NK-92 (cell line): ENCODE data around the gene ZNF718.
"Not testable (repeated sequence)": the region's sequence is repeated elsewhere in the genome, so short reads cannot be mapped to it uniquely, and the experiment has no call there.

Experiments
- DNase-seq: peaks from one replicate; lab custom pipeline; 2025; ENCODE audit not compliant: unreplicated experiment; lab: John Stamatoyannopoulos, UW

Gene ZNF718

DNA sequence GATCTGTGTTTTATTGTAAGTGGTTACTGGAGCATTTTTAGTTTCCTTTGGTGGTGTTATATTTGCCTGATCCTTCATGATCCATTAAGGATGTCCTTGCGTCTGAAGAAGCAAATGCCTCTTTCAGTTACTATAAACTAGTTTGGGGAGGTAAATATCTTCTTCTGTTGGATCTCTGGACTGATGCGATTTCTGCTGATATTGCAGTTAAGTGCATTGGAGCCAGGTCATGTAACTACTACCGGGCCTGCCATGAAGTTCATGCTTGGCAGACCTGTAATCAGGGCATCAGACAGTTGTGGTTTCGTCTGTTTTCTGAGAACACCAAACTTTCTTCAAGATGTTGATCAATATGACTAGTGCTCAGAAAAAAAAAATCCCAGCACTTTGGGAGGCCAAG lies 22.9 kb downstream of the ZNF718 start:
- no peak for DNase-seq

- DNase-seq: no peak
These were observed 37.4 kb downstream of the ZNF718 start for GRCh38 chr4:161496-162284.

GRCh38 chr4:169640-170039 lies 45.3 kb downstream of the ZNF718 start:
- DNase-seq: not testable (repeated sequence)

GRCh38 chr4:171318-171717 lies 47.0 kb downstream of the ZNF718 start:
- not testable (repeated sequence) for DNase-seq

GRCh38 chr4:173666-174314 lies 49.5 kb downstream of the ZNF718 start:
- no peak for DNase-seq

GRCh38 chr4:175986-176385 lies 51.7 kb downstream of the ZNF718 start:
- no peak for DNase-seq

DNA sequence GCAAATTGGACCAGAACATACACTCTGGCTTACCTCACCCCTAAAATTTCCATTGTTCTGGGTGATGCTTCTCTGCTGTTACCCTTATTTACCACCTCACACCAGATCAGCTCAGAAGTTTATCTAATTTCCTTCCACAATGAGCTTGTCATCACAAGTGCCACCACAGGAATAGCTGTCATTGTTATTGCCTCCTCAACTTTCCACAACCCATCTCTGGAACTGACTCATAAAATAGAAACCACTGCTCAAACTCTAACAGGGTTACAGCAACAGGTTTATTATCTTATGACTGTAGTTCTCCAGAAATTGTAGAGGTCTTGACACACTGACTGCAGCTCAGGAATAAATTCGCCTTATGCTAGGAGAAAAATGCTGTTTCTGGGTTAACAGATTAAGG lies 52.7 kb downstream of the ZNF718 start:
- DNase-seq: no peak

DNA sequence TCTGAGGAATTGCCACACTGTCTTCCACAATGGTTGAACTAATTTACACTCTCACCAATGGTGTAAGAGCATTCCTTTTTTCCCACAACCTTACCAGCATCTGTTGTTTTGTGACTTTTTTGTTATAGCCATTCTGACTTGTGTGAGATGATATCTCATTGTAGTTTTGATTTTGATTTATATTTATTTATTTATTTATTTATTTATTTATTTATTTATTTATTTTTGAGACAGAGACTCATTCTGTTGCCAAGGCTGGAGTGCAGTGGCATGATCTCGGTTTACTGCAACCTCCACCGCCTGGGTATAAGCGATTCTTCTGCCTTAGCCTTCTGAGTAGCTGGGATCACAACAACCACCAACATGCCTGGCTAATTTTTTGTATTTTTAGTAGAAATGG lies 57.9 kb downstream of the ZNF718 start:
- DNase-seq: not testable (repeated sequence)

- DNase-seq: no peak
These were observed 63.8 kb downstream of the ZNF718 start for GRCh38 chr4:188091-188490.

DNA sequence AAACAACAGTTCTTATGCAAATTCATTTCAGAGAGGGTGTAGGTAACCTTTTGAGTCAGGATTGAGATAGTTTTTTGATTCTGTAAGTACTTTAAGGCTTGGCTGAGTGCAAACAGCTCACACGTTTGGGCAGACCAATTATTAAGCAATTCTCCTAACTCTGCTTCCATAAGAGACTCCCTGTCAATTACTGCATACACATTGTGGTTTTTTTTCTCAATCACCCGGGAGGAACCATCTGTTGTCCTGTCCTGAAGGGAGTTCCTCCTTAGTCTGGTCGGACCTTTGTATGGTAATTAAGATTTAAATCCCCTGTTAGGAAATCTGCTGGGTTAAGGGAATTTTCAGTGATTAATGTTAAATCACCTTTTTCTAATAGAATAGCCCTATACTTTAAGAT lies 70.9 kb downstream of the ZNF718 start:
- not testable (repeated sequence) for DNase-seq

DNA sequence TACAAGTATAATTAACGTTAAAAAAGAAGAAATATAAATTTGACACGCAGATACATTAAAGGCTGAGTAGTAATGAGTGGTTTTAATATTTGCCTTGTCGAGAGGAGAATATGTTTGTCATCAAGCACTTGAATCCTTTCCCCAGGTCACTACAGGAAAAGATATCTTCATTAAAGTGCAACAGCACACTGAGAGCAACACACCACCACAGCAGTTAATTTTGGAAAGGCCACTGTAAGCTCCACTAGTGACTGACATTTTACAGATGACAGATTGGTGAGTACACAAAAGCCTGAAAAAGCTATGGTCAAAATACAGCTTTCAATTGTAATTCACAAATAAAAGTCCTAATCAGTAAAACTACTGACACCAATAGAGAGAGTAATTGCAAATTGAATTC lies 76.6 kb downstream of the ZNF718 start:
- DNase-seq: no peak

GRCh38 chr4:202822-203221 lies 78.5 kb downstream of the ZNF718 start:
- DNase-seq: not testable (repeated sequence)

DNA sequence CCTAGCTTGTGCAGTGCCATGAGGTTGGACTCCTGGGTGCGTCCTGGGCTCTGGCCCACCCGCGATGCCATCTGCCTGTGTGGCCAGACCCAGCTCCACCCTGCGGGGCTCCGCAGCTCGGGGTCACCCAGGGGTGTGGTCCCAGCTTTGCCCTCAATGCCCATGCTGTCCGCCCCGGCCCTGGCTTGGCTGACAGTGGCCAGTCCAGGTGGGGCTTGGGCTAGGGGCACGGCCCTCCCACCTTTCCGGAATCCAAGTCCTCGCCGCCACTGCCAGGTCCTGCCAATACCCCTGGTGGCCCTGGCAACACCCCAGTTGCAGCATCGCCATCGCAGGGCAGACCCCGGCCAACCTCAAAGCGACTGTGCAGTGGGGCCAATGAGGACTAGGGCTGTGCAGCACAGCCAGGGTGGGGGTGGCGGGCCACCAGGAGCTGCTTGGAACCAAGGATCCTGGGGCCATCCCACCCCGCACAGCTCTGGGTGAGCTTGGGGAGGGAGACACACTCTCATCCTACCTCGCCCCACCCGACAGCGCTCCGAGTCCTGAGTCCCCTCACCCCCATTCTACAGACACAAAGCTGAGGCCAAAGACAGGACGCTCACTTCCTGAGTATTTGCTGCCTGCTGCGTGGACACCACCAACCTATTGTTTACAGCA lies 80.9 kb downstream of the ZNF718 start:
- no peak for DNase-seq

DNA sequence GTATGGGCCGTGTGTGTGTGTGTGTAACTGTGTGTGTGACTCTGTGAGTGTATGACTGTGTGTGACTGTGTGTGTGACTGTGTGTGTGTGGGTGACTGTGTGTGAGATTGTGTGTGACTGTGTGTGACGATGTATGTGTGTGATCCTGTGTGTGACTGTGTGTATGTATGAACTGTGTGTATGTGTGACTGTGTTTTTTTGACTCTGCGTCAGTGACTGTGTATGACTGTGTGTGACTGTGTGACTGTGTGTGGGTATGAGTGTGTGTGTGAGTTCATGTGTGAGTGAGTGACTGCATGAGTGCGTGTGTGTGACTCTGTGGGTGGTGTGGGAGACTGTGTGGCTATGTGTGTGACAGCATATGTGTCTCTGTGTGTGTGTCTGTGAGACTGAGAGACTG lies 81.8 kb downstream of the ZNF718 start:
- no peak for DNase-seq

- DNase-seq: not testable (repeated sequence)
These were observed 84.3 kb downstream of the ZNF718 start for GRCh38 chr4:208416-209096.

- DNase-seq: no peak
These were observed 86.8 kb downstream of the ZNF718 start for GRCh38 chr4:211033-211511.

DNA sequence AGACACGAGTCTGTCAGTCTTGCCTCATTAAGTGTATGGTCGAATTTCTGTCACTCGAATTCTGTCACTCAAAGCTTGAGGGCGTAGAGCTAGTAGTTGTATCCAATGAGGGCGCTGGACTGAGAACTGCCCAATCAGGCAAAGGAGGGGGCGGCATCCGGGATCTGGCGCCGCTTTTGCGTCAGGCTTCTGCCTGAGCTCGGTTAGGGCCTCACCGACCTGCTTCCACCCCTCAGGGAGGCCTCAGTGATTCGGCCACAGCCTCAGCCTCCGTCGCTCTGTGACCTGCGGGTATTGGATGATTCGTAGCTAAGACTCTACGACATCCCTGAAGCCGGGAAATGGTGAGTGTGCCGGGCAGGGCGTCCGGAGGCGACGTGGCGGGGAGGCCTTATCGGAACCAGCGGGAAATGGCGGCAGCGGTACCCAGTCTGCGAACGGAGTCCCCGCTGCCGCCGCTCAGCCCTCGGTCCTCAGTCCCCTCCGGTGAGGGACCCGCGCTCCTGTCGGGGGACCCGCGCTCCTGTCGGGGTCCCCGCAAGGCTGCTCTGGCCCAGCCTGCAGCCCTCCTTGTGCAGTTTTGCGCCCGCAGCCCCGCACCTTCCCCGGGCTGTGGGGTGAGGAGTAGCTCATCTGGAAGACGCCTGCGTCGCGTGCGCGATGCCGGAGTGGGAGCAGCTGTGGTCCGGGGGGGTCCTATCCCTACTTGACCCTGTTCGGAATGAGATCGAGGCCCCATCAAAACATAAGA lies 88.3 kb downstream of the ZNF718 start:
- DNase-seq: no peak

GRCh38 chr4:213189-213535 lies 88.9 kb downstream of the ZNF718 start:
- not testable (repeated sequence) for DNase-seq
